RWPE2 (cell line): Measurements from ENCODE around the gene DEPDC1B.

ENCODE experiments used
- ATAC-seq: fragments of 200-7000 bp; cut with Tn5 transposase; 3 replicates; pipeline ENCODE4 v1.9.1; 2021; ENCODE audit warnings: low read depth
- DNase-seq: peaks from one replicate; pipeline ENCODE4 v3.0.0-alpha.2; 2020; ENCODE audit warnings: low spot score
- H3K27ac ChIP-seq: fragments of 450-650 bp; 2 replicates; pipeline ENCODE4 v1.5.1; 2017; ENCODE audit warnings: mild to moderate bottlenecking; ENCODE audit not compliant: poor library complexity, severe bottlenecking
- H3K27me3 ChIP-seq: fragments of 250-450 bp; sonication (Bioruptor Pico); 2 replicates; pipeline ENCODE4 v1.5.1; 2021; ENCODE audit warnings: mild to moderate bottlenecking, moderate library complexity; ENCODE audit not compliant: insufficient read depth, poor library complexity, severe bottlenecking
- H3K36me3 ChIP-seq: fragments of 250-450 bp; sonication (Bioruptor Pico); 2 replicates; pipeline ENCODE4 v1.5.1; 2020; ENCODE audit warnings: low read depth, mild to moderate bottlenecking, moderate library complexity
- H3K4me1 ChIP-seq: fragments of 250-450 bp; sonication (Bioruptor Pico); 2 replicates; pipeline ENCODE4 v1.5.1; 2021; ENCODE audit warnings: mild to moderate bottlenecking, moderate library complexity; ENCODE audit not compliant: insufficient read depth, poor library complexity, severe bottlenecking
- H3K4me3 ChIP-seq: fragments of 250-450 bp; sonication (Bioruptor Pico); 2 replicates; pipeline ENCODE4 v1.5.1; 2021; ENCODE audit warnings: mild to moderate bottlenecking, moderate library complexity; ENCODE audit not compliant: severe bottlenecking
- H3K9me3 ChIP-seq: fragments of 250-450 bp; sonication (Bioruptor Pico); 2 replicates; pipeline ENCODE4 v1.5.1; 2021; ENCODE audit warnings: mild to moderate bottlenecking, moderate library complexity; ENCODE audit not compliant: severe bottlenecking
- CTCF ChIP-seq: fragments of 450-650 bp; IDR thresholded peaks from one replicate; pipeline ENCODE4 v1.5.1; 2017; ENCODE audit warnings: mild to moderate bottlenecking, moderate library complexity; ENCODE audit not compliant: poor library complexity, severe bottlenecking

The DEPDC1B gene

GRCh38 chr5:60638300-60638699 is 61.7 kb downstream of the DEPDC1B start:
- Histone ChIP-seq H3K27me3 (no peaks in the 10 kb centered on the region), H3K36me3 (peaks cover 32% of the 10 kb centered on the region), H3K4me1 (no peaks in the 10 kb centered on the region), H3K4me3 (no peak overlapping the region), H3K27ac (no peak overlapping the region), H3K9me3 (no peaks in the 10 kb centered on the region)
- ATAC-seq (no peak), DNase-seq (no peak)
- TF ChIP-seq CTCF, result no peak

DNA sequence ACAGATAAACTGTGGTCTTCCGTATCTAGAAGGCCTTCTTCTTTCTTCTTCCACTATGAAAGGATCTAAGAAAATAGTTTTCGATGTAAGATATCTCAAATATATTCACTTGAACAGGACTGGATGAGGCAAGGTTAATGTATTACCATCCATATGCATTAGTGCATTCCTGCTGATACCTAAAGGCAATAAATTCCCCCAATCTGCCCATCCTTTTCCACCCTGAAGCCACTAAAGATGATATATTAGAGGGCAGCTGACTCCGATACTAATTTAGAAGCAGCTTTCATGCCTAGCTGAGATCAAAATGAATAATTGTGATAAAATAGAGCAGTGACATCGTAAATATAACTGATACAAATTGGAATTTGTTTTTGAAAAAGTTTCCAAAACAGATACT is 63.3 kb downstream of the DEPDC1B start:
- no peaks in the 10 kb centered on the region for H3K27me3 ChIP-seq
- no peak for TF ChIP-seq CTCF
- no peak overlapping the region for H3K27ac ChIP-seq
- no peak for ATAC-seq
- no peaks in the 10 kb centered on the region for H3K9me3 ChIP-seq
- no peak overlapping the region for H3K4me3 ChIP-seq
- no peaks in the 10 kb centered on the region for H3K4me1 ChIP-seq
- no peak for DNase-seq
- H3K36me3 ChIP-seq, result peaks cover 18% of the 10 kb centered on the region

GRCh38 chr5:60636001-60636400 is 64.0 kb downstream of the DEPDC1B start:
- no peak for DNase-seq
- peaks cover 23% of the 10 kb centered on the region for H3K36me3 ChIP-seq

DNA sequence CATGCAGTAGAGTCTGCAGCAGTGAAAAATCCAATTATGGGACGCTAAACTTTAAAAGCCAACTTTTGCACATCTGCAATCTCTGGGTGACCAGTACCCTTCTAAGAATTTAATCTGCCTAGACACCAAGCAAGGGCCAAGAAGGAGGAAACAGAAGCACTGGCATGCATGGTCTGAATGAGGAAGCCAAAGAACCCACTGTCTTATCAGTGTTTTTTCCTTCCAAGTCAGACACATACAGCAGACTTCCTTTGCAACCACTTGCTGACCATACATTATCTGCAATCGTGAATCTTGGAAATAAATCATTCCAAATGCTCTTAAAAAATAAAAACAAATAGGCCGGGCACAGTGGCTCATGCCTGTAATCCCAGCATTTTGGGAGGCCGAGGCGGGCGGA is 65.9 kb downstream of the DEPDC1B start:
- H3K27me3 ChIP-seq, result no peaks in the 10 kb centered on the region
- no peak overlapping the region for H3K27ac ChIP-seq
- no peak for ATAC-seq
- H3K9me3 ChIP-seq, result no peaks in the 10 kb centered on the region
- TF ChIP-seq CTCF, result no peak
- H3K4me3 ChIP-seq, result no peak overlapping the region
- H3K36me3 ChIP-seq, result peaks cover 28% of the 10 kb centered on the region
- H3K4me1 ChIP-seq, result no peaks in the 10 kb centered on the region
- DNase-seq, result no peak

More at GRCh38 chr5:60636001-60636400, 64.0 kb downstream of the DEPDC1B start:
- Histone ChIP-seq H3K27ac (no peak overlapping the region), H3K4me3 (no peak overlapping the region), H3K9me3 (no peaks in the 10 kb centered on the region), H3K4me1 (no peaks in the 10 kb centered on the region), H3K27me3 (no peaks in the 10 kb centered on the region)
- no peak for ATAC-seq
- TF ChIP-seq CTCF, result no peak

- peak; percentile 70 for ATAC-seq
- Histone ChIP-seq H3K4me1 (no peaks in the 10 kb centered on the region), H3K36me3 (peaks cover 22% of the 10 kb centered on the region), H3K9me3 (no peaks in the 10 kb centered on the region), H3K27ac (no peak overlapping the region), H3K4me3 (no peak overlapping the region), H3K27me3 (no peaks in the 10 kb centered on the region)
- TF ChIP-seq CTCF, result no peak
- peak; percentile 58 for DNase-seq
These were observed 66.6 kb downstream of the DEPDC1B start for GRCh38 chr5:60633341-60633740.
